SU-DHL-6 (cell line): ENCODE results near the gene IDH1.

ENCODE experiments used
- H2AFZ ChIP-seq: fragments of 200-600 bp; sonication (generic); 2 replicates; pipeline ENCODE4 v1.6.1; 2014; ENCODE audit warnings: low read depth, mild to moderate bottlenecking, moderate library complexity, mixed read lengths, antibody characterized with exemption, low read length; ENCODE audit not compliant: severe bottlenecking
- H3F3A ChIP-seq: fragments of 200-600 bp; shearing (Covaris generic); 2 replicates; pipeline ENCODE4 v1.6.0; 2016; ENCODE audit warnings: antibody characterized with exemption, mild to moderate bottlenecking; ENCODE audit not compliant: insufficient read depth
- H3K27ac ChIP-seq: fragments of 200-600 bp; sonication (generic); 2 replicates; pipeline ENCODE4 v1.5.1; 2016; ENCODE audit warnings: low read depth, mild to moderate bottlenecking, low read length, moderate library complexity, mixed read lengths
- H3K27me3 ChIP-seq: fragments of 200-600 bp; sonication (generic), shearing (Covaris generic); 2 replicates; pipeline ENCODE4 v1.6.0; 2014; ENCODE audit warnings: mild to moderate bottlenecking, low read length
- H3K36me3 ChIP-seq: fragments of 200-600 bp; sonication (generic); 2 replicates; pipeline ENCODE4 v1.6.1; 2014; ENCODE audit warnings: mild to moderate bottlenecking, low read length, mixed read lengths
- H3K4me2 ChIP-seq: fragments of 300-600, 200-600 bp; shearing (Covaris generic), sonication (generic); 2 replicates; pipeline ENCODE4 v1.6.0; 2014; ENCODE audit warnings: low read length, low read depth, mild to moderate bottlenecking; ENCODE audit not compliant: poor library complexity, severe bottlenecking
- H3K4me3 ChIP-seq: fragments of 200-600 bp; sonication (generic); 2 replicates; pipeline ENCODE4 v1.5.1; 2014; ENCODE audit warnings: antibody characterized with exemption, low read length, mild to moderate bottlenecking, mixed read lengths; ENCODE audit not compliant: insufficient read depth, poor library complexity, severe bottlenecking
- H3K79me2 ChIP-seq: fragments of 200-600 bp; sonication (generic); 2 replicates; pipeline ENCODE4 v1.6.1; 2014; ENCODE audit warnings: mild to moderate bottlenecking, low read length, moderate library complexity; ENCODE audit not compliant: insufficient read depth
- H3K9ac ChIP-seq: fragments of 200-600 bp; sonication (generic); 2 replicates; pipeline ENCODE4 v1.7.0; 2014; ENCODE audit warnings: mild to moderate bottlenecking, low read length
- H3K9me2 ChIP-seq: fragments of 200-600 bp; sonication (generic); replicated peaks from 2 replicates; pipeline ENCODE4 v1.6.1; 2014; ENCODE audit warnings: low read length; ENCODE audit not compliant: insufficient read depth
- H3K9me3 ChIP-seq: fragments of 200-600 bp; sonication (generic); 2 replicates; pipeline ENCODE4 v1.6.1; 2014; ENCODE audit warnings: low read length, mixed read lengths; ENCODE audit not compliant: insufficient read depth
- H4K20me1 ChIP-seq: fragments of 200-600 bp; sonication (generic); 2 replicates; pipeline ENCODE4 v1.6.1; 2014; ENCODE audit warnings: low read depth, mild to moderate bottlenecking, antibody characterized with exemption, low read length, moderate library complexity, mixed read lengths
- CTCF ChIP-seq: fragments of 200-600 bp; sonication (generic); IDR thresholded peaks from one replicate; pipeline ENCODE4 v1.5.1; 2017; ENCODE audit warnings: antibody characterized with exemption, mild to moderate bottlenecking, low read length, moderate library complexity; ENCODE audit not compliant: insufficient read depth, poor library complexity, severe bottlenecking
- EZH2phosphoT487 ChIP-seq: fragments of 200-600 bp; sonication (generic), shearing (Covaris generic); conservative IDR thresholded peaks from 2 replicates; pipeline ENCODE4 v1.6.1; 2018; ENCODE audit warnings: mild to moderate bottlenecking, antibody characterized with exemption, low read length, moderate library complexity, mixed read lengths

The IDH1 gene

DNA sequence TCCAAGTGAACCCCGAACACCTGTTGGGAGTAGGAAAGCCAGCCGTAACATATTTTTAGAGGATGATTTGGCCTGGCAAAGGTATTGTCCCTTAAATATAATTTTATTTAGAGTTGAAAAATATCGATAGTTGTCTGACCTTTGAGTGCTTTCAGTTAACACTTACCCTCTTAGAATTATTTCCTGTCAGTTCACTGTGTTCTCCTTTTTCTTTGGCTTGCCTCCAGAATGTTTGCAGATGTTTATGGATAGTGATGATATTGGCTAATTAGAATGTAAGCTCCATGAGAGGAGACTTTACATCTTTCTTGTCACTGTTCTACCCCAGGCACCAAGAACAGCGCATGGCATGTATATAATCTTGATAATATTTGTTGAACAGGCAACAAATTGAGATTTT is 31.0 kb upstream of the IDH1 start:
- Histone ChIP-seq H3K79me2 (no peaks in the 10 kb centered on the region), H3K9ac (no peak overlapping the region), H4K20me1 (no peaks in the 10 kb centered on the region), H3K27me3 (no peaks in the 10 kb centered on the region), H3K9me2 (no peaks in the 10 kb centered on the region), H2AFZ (no peak overlapping the region), H3K36me3 (peaks cover 34% of the 10 kb centered on the region), H3K9me3 (no peaks in the 10 kb centered on the region), H3F3A (no peaks in the 10 kb centered on the region), H3K4me2 (no peak overlapping the region), H3K27ac (no peak overlapping the region), H3K4me3 (no peak overlapping the region)
- TF ChIP-seq EZH2phosphoT487 (no peak), CTCF (no peak)

DNA sequence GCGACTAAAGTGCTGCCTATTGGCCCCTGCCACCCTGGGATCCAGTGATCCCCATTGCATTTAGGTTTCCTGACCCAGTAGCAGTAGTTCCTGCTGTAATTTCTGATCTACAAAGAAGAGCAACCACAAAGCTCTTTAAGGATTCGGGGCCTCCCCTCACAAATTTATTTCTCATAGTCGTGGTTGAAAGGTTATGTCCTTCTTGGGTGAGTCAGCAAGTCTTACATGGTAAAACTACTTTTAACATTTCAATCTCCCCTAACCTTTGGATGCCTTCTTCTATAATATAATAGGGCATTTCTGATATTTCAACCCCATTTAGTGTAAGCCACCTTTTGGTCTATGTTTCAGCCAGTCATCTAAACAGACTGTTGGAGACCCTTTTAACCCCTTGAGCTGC is 26.1 kb upstream of the IDH1 start:
- Histone ChIP-seq H3K9me3 (peaks cover 5% of the 10 kb centered on the region; the same call in 1 of the 2 replicates), H3K9ac (no peak overlapping the region), H3K27ac (no peak overlapping the region), H3K4me3 (no peak overlapping the region), H3K79me2 (no peaks in the 10 kb centered on the region), H4K20me1 (no peaks in the 10 kb centered on the region), H3K4me2 (no peak overlapping the region), H3K9me2 (no peaks in the 10 kb centered on the region), H2AFZ (no peak overlapping the region), H3F3A (no peaks in the 10 kb centered on the region), H3K36me3 (peaks cover 45% of the 10 kb centered on the region), H3K27me3 (no peaks in the 10 kb centered on the region)
- TF ChIP-seq CTCF = no peak
- no peak for TF ChIP-seq EZH2phosphoT487

- H3K36me3 ChIP-seq = peaks cover 45% of the 10 kb centered on the region
Measured at GRCh38 chr2:208280234-208280633, 25.4 kb upstream of the IDH1 start.

More at GRCh38 chr2:208280234-208280633, 25.4 kb upstream of the IDH1 start:
- Histone ChIP-seq H3K4me3 (no peak overlapping the region), H3K4me2 (no peak overlapping the region), H2AFZ (no peak overlapping the region), H4K20me1 (no peaks in the 10 kb centered on the region), H3K27ac (no peak overlapping the region), H3K9me3 (peaks cover 5% of the 10 kb centered on the region; the same call in 1 of the 2 replicates), H3K9ac (no peak overlapping the region), H3K9me2 (no peaks in the 10 kb centered on the region), H3K27me3 (no peaks in the 10 kb centered on the region), H3F3A (no peaks in the 10 kb centered on the region), H3K79me2 (no peaks in the 10 kb centered on the region)
- TF ChIP-seq EZH2phosphoT487 = no peak
- no peak for TF ChIP-seq CTCF
